Stomach (tissue), 9 donors: ENCODE data around the gene SEMA3D. TPM values are rescaled to one million over a fixed set of nuclear protein-coding genes. Genes with fewer than 3 reads are reported as not detected.

ENCODE experiments used
- DNase-seq, 2 donors: peaks; one replicate each; pipeline versions ENCODE4 v3.0.0 to v3.0.0-alpha.2; 2013 to 2019
- H3K27ac ChIP-seq, 5 donors: fragments of 200-600 bp in 4 of 5; sonication (generic) in 4 of 5; one replicate each; pipeline ENCODE4 v1.5.1; 2013 to 2019; ENCODE audit warnings: mild to moderate bottlenecking in 1 of 5, moderate library complexity in 1 of 5
- H3K27me3 ChIP-seq, 3 donors: fragments of 200-600 bp; sonication (generic); one replicate each; pipeline ENCODE4 v1.5.1; 2017 to 2019; ENCODE audit warnings: mixed run types in 1 of 3
- H3K36me3 ChIP-seq, 4 donors: fragments of 200-600 bp; sonication (generic); 1 replicate in 3 of 4; 2 replicates in 1 of 4; pipeline ENCODE4 v1.5.1; 2016 to 2019
- H3K4me1 ChIP-seq, 4 donors: fragments of 200-600 bp; sonication (generic); one replicate each; pipeline ENCODE4 v1.5.1; 2016 to 2019
- H3K4me3 ChIP-seq, 4 donors: fragments of 200-600 bp; sonication (generic) in 3 of 4; one replicate each; pipeline ENCODE4 v1.5.1; 2016 to 2019; ENCODE audit warnings: mild to moderate bottlenecking in 1 of 4
- H3K9me3 ChIP-seq, 4 donors: fragments of 200-600 bp; sonication (generic); one replicate each; pipeline ENCODE4 v1.5.1; 2016 to 2019
- CTCF ChIP-seq, 7 experiments: fragments of 450-650 bp in 4 of 7; fragments of 200-600 bp in 3 of 7; sonication (generic) in 3 of 7; IDR thresholded peaks; one replicate each; pipeline ENCODE4 v1.5.1; 2016 to 2019; ENCODE audit warnings: antibody characterized with exemption in 7 of 7, control low read depth in 2 of 7, mild to moderate bottlenecking in 1 of 7
- EP300 ChIP-seq: sonication (generic); formaldehyde crosslinking; IDR thresholded peaks from one replicate; pipeline ENCODE4 v1.6.1; 2017; ENCODE audit warnings: antibody characterized with exemption
- POLR2A ChIP-seq, 4 donors: fragments of 450-650 bp; IDR thresholded peaks; one replicate each; pipeline ENCODE4 v1.6.1; 2016; ENCODE audit warnings: antibody characterized with exemption in 4 of 4, control low read depth in 2 of 4, mild to moderate bottlenecking in 1 of 4, moderate library complexity in 1 of 4
- POLR2AphosphoS5 ChIP-seq, 3 donors: sonication (generic); formaldehyde crosslinking; IDR thresholded peaks; one replicate each; pipeline ENCODE4 v1.6.1; 2016; ENCODE audit warnings: antibody characterized with exemption in 3 of 3
- WGBS, 5 donors: extraction: QIAGEN DNeasy Blood & Tissue Kit in 3 of 5; methylation state at CpG; one replicate each; pipeline versions ENCODE4 v1.1.5 to v1.1.7; 2013 to 2018; 5-methylcytosine and 5-hydroxymethylcytosine counted together
- intact Hi-C: fragments of 100-400 bp; cut with DNase I; formaldehyde crosslinking; loops from one replicate; pipeline ENCODE4 v1.15.1; 2023; ENCODE audit warnings: low total_unique reads
- polyA plus RNA-seq, 3 donors: library from polyadenylated mRNA; stranded (reverse); fragments of 200-250 nt; gene quantifications; one replicate each; pipeline ENCODE4 v1.2.3, GENCODE V29; 2013
- total RNA-seq, 5 donors: library from RNA; depleted of rRNA; stranded (reverse); fragments of >200 nt; gene quantifications; one replicate each; pipeline versions ENCODE4 v1.1.0 to v1.2.3, GENCODE V29; 2014 to 2016
- donor health status: healthy with polysubstance abuse.
- donor health status: Bipolar disorder and iron deficiency.
- donor health status: healthy.

Gene SEMA3D
- total and polyA plus RNA-seq, 8 donors: 0.44 to 20.9 (median 2.6) TPM; not detected in 1

GRCh38 chr7:84970670-84971069 lies 216.2 kb downstream of the SEMA3D start:
- Histone ChIP-seq H3K36me3 (no peaks in the 10 kb centered on the region), H3K4me3 (no peak overlapping the region), H3K27ac (peak overlapping the region in 1 of 5 donors; percentile 41), H3K27me3 (no peaks in the 10 kb centered on the region), H3K9me3 (no peaks in the 10 kb centered on the region), H3K4me1 (peaks cover 0 to 24% (median 14%) of the 10 kb centered on the region in 4 donors)
- intact Hi-C loops: no loop called here
- no peak for DNase-seq
- TF ChIP-seq EP300 (no peak), CTCF (IDR thresholded peaks at IDR 0.05) (no peak), POLR2A (IDR thresholded peaks at IDR 0.05) (no peak), POLR2AphosphoS5 (IDR thresholded peaks at IDR 0.05) (no peak)

GRCh38 chr7:84953234-84953633 lies 233.6 kb downstream of the SEMA3D start:
- peak in 1 of 2 donors; percentile 13 for DNase-seq
- Histone ChIP-seq H3K4me1 (peaks cover 0 to 6% (median 0%) of the 10 kb centered on the region in 4 donors), H3K27me3 (no peaks in the 10 kb centered on the region), H3K27ac (peak overlapping the region in 2 of 5 donors; percentile 12 to 35), H3K9me3 (no peaks in the 10 kb centered on the region), H3K36me3 (no peaks in the 10 kb centered on the region), H3K4me3 (no peak overlapping the region)
- intact Hi-C loops: no loop called here
- TF ChIP-seq CTCF (IDR thresholded peaks at IDR 0.05): no peak
- 19 to 41% (median 36%) methylated on average over 5 of the region's 5 CpGs for WGBS, 5 donors

- DNase-seq: no peak
- Histone ChIP-seq H3K36me3 (no peaks in the 10 kb centered on the region), H3K27ac (no peak overlapping the region), H3K9me3 (no peaks in the 10 kb centered on the region), H3K27me3 (no peaks in the 10 kb centered on the region), H3K4me1 (peaks cover 0 to 6% (median 0%) of the 10 kb centered on the region in 4 donors), H3K4me3 (no peak overlapping the region)
- intact Hi-C loops: no loop called here
- no peak for TF ChIP-seq POLR2AphosphoS5 (IDR thresholded peaks at IDR 0.05)
- no peak for TF ChIP-seq POLR2A (IDR thresholded peaks at IDR 0.05)
- no peak for TF ChIP-seq CTCF (IDR thresholded peaks at IDR 0.05)
- no peak for TF ChIP-seq EP300
Observed at GRCh38 chr7:84950836-84951235, 236.0 kb downstream of the SEMA3D start.

GRCh38 chr7:84949501-84949900 lies 237.4 kb downstream of the SEMA3D start:
- no peak for DNase-seq
- H3K4me3 ChIP-seq: no peak overlapping the region
- TF ChIP-seq POLR2AphosphoS5 (IDR thresholded peaks at IDR 0.05) (no peak), POLR2A (IDR thresholded peaks at IDR 0.05) (no peak)
- H3K9me3 ChIP-seq: no peaks in the 10 kb centered on the region
- intact Hi-C loops: no loop called here
- H3K27me3 ChIP-seq: no peaks in the 10 kb centered on the region
- no peaks in the 10 kb centered on the region for H3K36me3 ChIP-seq
- H3K4me1 ChIP-seq: peaks cover 0 to 6% (median 0%) of the 10 kb centered on the region in 4 donors
- 83 to 90% (median 88%) methylated on average over 2 of the region's 2 CpGs for WGBS, 5 donors
- no peak overlapping the region for H3K27ac ChIP-seq

GRCh38 chr7:84949067-84949466 lies 237.8 kb downstream of the SEMA3D start:
- Histone ChIP-seq H3K4me3 (no peak overlapping the region), H3K9me3 (no peaks in the 10 kb centered on the region), H3K27me3 (no peaks in the 10 kb centered on the region), H3K27ac (no peak overlapping the region), H3K4me1 (peaks cover 0 to 6% (median 0%) of the 10 kb centered on the region in 4 donors), H3K36me3 (no peaks in the 10 kb centered on the region)
- TF ChIP-seq POLR2AphosphoS5 (IDR thresholded peaks at IDR 0.05): no peak
- TF ChIP-seq CTCF (IDR thresholded peaks at IDR 0.05): no peak
- no peak for TF ChIP-seq POLR2A (IDR thresholded peaks at IDR 0.05)
- no peak for TF ChIP-seq EP300
- no peak for DNase-seq
- intact Hi-C loops: no loop called here
- WGBS, 5 donors: 62 to 74% (median 73%) methylated on average over 1 of the region's 1 CpG
